IPS DF 4.7 (cell line): ENCODE measurements around the gene PLEKHA1.
A peak's percentile ranks its signal among the peaks of the same experiment; 100 is the strongest.

Experiments used
- DNase-seq: peaks from one replicate; pipeline ENCODE4 v3.0.0-alpha.2; 2013; ENCODE audit warnings: low spot score; ENCODE audit errors: extremely low read depth

Gene PLEKHA1

DNA sequence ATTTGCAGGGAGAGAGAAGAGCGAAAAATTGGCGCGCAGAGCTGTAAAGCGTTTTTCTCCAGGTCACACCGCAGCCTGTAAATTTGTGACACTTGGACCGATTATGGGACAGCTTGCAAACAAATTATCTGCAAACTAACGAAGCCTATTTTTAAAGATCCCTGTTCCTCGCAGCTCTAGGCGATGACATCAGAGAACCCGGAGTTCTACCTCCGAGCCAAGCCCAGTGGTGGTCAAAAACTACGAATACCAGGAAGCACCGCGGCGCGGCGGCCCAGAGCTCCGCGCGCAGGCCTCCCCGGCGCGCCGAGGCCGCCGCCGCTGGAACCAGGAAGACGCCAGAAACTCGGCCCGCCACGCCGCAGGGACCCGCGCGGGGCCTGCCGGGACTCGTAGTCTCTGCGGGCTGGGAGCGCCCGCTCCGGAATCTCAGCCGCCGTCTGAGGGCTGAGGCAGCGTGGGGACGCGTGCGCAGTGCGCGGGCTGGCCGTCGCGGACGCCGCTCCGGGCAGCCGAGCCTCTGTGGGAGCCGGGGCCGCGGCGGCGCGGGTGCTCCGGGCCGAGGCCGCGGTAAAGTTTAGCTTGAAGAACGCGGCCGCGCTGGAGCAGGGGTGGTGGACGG, at the start of gene PLEKHA1:
TSS of gene PLEKHA1 (plus strand) at position 472 of the 622 bp plus-strand sequence. CDS start 18,493 bp downstream, outside the sequence.
- DNase-seq: peak; percentile 38

- no peak for DNase-seq
These were observed 49.3 kb upstream of the PLEKHA1 start for GRCh38 chr10:122325235-122325634.

DNA sequence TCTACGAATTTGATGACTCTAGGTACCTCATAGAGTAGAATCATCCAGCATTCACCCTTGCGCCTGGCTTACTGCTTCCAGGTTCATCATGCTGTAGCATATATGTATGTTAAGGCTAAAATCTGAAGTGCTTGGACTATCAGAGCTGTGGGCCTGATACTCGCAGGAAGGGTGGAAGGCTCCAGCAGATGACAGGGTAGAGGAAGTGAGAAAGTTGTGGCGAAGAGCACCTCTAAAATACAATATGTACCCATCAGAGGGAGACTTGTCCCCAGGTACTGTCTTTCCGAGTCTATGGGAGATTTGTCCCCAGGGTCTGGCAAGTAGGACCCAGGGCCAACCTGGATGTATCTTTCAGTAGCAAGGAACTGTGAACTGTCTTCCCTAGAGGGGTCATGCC, 48.1 kb upstream of the PLEKHA1 start:
- no peak for DNase-seq

DNA sequence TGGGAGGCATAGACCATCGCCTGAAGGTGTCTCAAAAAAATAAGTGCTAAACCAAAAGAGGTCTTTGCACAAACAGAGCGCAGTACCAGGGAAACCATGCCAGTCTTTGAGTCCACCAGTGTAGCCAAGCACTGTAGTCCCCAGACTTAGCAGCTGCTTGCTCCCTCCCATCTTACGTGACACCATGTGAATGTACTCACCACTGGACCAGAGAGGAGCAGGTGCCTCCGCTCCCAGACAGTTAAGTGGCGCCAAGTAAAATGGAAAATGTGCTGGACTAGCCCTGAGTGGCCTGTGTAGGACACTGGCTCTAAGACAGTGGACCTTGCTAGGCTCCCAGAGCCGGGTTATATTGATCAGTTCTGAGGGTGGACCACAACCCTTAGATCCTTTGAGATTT, 47.7 kb upstream of the PLEKHA1 start:
- DNase-seq: no peak

- no peak for DNase-seq
These were observed 47.0 kb upstream of the PLEKHA1 start for GRCh38 chr10:122327237-122328206.

- DNase-seq: no peak
These were observed 45.8 kb upstream of the PLEKHA1 start for GRCh38 chr10:122328676-122329075.

DNA sequence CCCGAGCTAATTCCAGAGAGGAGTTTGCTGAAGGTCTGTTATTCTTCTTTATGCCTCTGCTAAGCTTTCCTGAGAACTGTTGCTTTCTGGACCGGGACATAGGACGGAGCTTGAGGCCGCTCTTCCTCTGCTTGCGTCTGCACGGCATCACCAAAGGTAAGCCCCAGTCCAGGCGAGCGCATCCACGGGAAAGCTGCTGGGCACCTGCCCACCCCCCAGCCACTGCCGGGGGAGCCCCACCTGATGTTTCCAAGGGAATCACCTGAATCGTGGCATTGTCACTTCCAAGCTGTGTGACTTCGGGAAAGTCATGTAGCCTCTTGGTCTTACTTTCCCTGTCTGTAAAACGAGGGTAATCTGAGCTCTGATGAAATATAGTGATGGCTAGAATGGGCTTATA, 45.1 kb upstream of the PLEKHA1 start:
- no peak for DNase-seq

- no peak for DNase-seq
These were observed 43.4 kb upstream of the PLEKHA1 start for GRCh38 chr10:122331100-122331499.

- DNase-seq: no peak
These were observed 42.7 kb upstream of the PLEKHA1 start for GRCh38 chr10:122331615-122332446.

- no peak for DNase-seq
These were observed 41.5 kb upstream of the PLEKHA1 start for GRCh38 chr10:122333037-122333436.

- no peak for DNase-seq
These were observed 38.2 kb upstream of the PLEKHA1 start for GRCh38 chr10:122336332-122336731.

- no peak for DNase-seq
These were observed 37.5 kb upstream of the PLEKHA1 start for GRCh38 chr10:122336961-122337360.

DNA sequence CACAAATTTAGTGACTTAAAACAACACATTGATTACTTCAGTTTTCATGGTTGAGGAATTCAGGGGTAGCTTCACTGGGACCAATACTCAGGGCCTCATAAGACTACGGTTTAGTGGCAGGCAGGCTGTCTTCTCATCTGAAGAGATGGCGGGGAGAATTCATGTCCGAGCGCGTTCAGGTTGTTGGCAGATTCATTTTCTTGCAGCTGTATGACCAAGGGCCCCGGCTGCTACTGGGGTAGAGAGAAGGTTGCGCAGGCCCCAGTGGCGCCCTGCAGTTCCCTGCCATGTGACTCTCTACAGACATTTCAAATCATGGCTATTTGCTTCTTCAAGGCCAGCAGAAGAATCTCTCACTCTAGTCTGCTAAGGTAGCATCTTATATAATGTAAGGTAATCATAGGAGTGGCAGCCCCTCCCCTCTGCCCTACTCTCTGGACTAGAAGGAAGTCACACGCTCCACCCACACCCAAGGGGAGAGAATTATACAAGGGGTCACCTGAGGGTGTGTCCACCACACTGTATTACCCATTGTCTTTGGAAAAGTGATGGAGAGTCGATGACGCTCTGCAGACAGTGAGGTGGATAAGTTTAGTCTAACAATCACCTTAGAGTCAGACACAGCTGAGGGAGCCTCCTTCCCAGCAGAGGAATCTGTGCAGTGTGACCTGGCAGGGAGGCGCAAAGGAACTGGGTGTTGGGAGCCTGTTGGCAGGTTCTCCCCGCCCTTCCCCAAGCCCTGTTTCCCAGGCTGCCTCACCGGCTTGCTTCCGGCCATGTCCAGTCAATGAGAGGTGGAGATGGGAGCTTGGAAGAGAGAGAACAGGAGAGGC, 35.7 kb upstream of the PLEKHA1 start:
- no peak for DNase-seq

GRCh38 chr10:122341141-122341810, 33.2 kb upstream of the PLEKHA1 start:
- DNase-seq: no peak

- DNase-seq: peak; percentile 44
These were observed 32.0 kb upstream of the PLEKHA1 start for GRCh38 chr10:122342293-122343134.

GRCh38 chr10:122343135-122343800, 31.2 kb upstream of the PLEKHA1 start:
- DNase-seq: no peak

GRCh38 chr10:122343936-122344335, 30.6 kb upstream of the PLEKHA1 start:
- DNase-seq: no peak

- no peak for DNase-seq
These were observed 29.7 kb upstream of the PLEKHA1 start for GRCh38 chr10:122344741-122345258.
